Measurements from ENCODE around the gene NUP210L.

DNA sequence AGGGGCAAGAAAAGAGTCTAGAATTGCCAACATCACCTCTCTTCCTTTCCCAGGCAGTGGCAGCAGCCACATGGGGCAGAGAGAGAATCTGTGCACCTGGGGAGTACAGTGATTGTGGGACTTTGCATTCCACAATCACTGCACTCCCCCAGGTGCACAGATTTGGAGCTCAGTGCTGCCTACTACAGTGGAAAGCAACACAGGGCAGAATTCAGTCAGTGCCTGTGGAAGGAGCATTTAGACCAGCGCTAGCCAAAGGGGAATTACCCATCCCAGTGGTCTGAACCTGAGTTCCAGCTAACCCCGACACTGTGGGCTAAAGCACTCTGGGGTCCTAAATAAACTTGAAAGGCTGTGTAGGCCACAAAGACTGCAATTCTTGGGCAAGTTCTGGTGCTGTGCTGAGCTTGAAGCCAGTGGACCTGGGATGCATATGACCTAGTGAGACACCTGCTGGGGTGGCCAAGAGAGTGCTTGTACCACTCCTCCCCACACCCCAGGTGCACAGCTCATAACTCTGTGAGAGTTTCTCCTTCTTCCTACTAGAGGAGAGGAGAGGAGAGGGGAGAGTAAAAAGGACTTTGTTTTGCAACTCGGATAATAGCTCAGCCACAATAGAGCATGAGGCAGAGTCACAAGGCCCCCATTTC, 50.3 kb downstream of the NUP210L start:
- TF ChIP-seq ELF4 (IDR thresholded peaks at IDR 0.05) (no peak), PKNOX1 (IDR thresholded peaks at IDR 0.05) (no peak), ARNT (IDR thresholded peaks at IDR 0.05) (no peak), FOXA1 (IDR thresholded peaks at IDR 0.05) (no peak), NFRKB (IDR thresholded peaks at IDR 0.05) (no peak), HDGF (IDR thresholded peaks at IDR 0.05; ENCODE audit: borderline replicate concordance) (no peak), FOXM1 (IDR thresholded peaks at IDR 0.05; ENCODE audit: borderline replicate concordance) (no peak), ZNF384 (IDR thresholded peaks at IDR 0.05) (no peak)

Data from HEK293T (cell line).